ENCODE results near the gene XIRP1. TPM values are rescaled to one million over a fixed set of nuclear protein-coding genes. Genes with fewer than 3 reads are reported as not detected.

The XIRP1 gene
- total and polyA plus RNA-seq, 7 donors = 111 to 2,126 (median 601) TPM

DNA sequence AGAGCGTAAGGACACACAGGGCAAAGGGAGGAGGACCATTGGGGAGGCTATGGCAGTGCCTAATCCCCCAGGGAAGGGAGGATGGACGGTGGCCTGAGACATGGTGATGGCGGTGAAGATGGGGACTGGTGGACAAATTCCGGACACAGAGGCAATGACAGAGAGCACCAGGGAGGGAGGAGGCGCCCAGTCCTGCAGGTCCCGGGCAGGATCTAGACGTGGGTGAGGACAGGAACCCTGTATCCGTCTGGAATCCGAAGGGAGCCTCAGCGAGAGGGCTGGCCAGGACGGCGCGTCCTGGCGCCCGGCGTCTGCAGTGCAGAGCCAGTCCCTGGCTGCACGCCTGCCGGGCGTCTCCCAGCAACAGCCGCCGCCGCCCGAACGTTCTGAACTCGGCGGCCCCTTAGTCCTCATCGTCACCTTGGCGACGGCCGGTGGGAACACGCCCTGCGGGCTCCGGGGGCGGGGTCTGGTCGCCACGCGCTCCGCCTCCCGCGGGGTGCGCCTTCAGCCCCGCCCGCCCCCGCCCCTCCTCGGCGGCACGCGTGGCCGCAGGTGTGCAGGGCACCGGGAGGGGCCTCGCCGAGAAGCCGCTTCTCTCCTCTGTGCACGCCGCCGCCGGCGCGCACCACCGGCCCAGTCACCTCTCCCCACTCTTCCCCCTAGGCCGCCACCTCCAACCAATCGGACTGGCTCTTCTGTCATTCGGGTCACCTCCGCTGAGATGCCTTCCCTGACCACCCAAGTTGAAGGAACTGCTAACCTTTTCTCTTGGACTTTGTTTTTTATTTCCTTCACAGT is 11.6 kb downstream of the XIRP1 start:
- TF ChIP-seq, protein P1, sequence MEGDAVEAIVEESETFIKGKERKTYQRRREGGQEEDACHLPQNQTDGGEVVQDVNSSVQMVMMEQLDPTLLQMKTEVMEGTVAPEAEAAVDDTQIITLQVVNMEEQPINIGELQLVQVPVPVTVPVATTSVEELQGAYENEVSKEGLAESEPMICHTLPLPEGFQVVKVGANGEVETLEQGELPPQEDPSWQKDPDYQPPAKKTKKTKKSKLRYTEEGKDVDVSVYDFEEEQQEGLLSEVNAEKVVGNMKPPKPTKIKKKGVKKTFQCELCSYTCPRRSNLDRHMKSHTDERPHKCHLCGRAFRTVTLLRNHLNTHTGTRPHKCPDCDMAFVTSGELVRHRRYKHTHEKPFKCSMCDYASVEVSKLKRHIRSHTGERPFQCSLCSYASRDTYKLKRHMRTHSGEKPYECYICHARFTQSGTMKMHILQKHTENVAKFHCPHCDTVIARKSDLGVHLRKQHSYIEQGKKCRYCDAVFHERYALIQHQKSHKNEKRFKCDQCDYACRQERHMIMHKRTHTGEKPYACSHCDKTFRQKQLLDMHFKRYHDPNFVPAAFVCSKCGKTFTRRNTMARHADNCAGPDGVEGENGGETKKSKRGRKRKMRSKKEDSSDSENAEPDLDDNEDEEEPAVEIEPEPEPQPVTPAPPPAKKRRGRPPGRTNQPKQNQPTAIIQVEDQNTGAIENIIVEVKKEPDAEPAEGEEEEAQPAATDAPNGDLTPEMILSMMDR (IDR thresholded peaks at IDR 0.05) = peak; percentile 33

DNA sequence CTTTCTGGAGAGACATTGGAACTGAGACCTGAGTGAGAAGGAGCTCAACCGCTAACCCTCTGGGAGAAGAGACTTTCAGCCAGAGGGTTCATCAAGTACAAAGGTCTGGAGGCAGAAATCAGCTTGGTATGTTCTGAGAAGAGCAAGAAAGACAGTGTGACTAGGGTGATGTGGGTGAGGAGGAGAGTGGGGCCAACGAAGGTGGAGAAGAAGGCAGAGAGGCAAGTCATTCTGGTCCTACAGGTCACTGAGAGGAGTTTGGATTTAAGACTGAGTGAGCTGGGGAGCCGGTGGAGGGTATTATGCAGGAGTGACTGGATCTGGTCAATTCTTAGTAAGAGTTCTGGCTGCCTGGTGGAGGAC is 12.2 kb downstream of the XIRP1 start:
- DNase-seq (no peak), ATAC-seq (no peak)
- H3K4me3 ChIP-seq = peak overlapping the region; percentile 54
- 58 to 67% (median 59%) methylated on average over 3 of the region's 3 CpGs for WGBS, 3 donors
- H3K27ac ChIP-seq = peak overlapping the region; percentile 83
- peaks cover 17% of the 10 kb centered on the region for H3K4me1 ChIP-seq
- TF ChIP-seq, protein P1 (IDR thresholded peaks at IDR 0.05) = no peak
- peaks cover 0 to 21% of the 10 kb centered on the region in 2 donors for H3K36me3 ChIP-seq (ENCODE audit: insufficient read depth in 1 of 2, low read depth in 1 of 2)
- intact Hi-C loops (cut with DNase I) = loop anchor here (5.0 kb wide), 1 partner anchor 73 kb away; the partner anchor contains the start of genes GORASP1 (in 2 of the 2) and TTC21A (in 2 of the 2)
- H3K27me3 ChIP-seq (ENCODE audit: insufficient read depth in 3 of 3, low read length in 2 of 3) = no peaks in the 10 kb centered on the region
- no peaks in the 10 kb centered on the region for H3K9me3 ChIP-seq

More for the DNA sequence above, 11.6 kb downstream of the XIRP1 start:
- peak overlapping the region; percentile 83 for H3K27ac ChIP-seq
- peak; percentile 76 to 83 (median 82) for ATAC-seq
- intact Hi-C loops (cut with DNase I) = loop anchor here (5.0 kb wide), 1 partner anchor 73 kb away; the partner anchor contains the start of genes GORASP1 (in 2 of the 2) and TTC21A (in 2 of the 2)
- peaks cover 18% of the 10 kb centered on the region for H3K4me1 ChIP-seq
- WGBS, 3 donors = 2 to 5% (median 4%) methylated on average over 29 to 64 of the region's 64 CpGs
- H3K27me3 ChIP-seq (ENCODE audit: insufficient read depth in 3 of 3, low read length in 2 of 3) = no peaks in the 10 kb centered on the region
- DNase-seq = peak; percentile 95 to 97
- no peaks in the 10 kb centered on the region for H3K9me3 ChIP-seq
- H3K36me3 ChIP-seq (ENCODE audit: insufficient read depth in 1 of 2, low read depth in 1 of 2) = peaks cover 0 to 27% of the 10 kb centered on the region in 2 donors
- H3K4me3 ChIP-seq = peak overlapping the region; percentile 54

DNA sequence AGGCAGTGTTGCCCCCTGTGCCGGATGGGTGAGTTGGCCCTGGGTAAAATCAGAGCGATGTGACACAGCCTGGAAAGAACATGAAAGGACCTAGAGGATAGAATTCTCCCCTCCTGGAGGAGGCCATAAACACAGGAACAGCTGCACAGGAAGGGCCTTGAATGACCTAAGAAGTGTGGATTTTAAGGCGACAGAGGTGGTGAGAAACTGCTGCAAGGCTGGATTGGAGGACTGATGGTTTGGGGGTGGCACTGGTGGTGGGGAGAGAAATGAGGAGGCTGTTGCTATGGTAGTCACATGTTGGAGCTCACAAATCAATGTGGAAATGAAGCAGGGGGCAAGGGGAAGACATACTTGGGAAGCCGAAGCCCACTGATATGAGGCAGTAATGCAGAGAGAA is 13.8 kb downstream of the XIRP1 start:
- peak in 1 of 4 donors; percentile 10 for ATAC-seq
- TF ChIP-seq, protein P1 (IDR thresholded peaks at IDR 0.05) = no peak
- intact Hi-C loops (cut with DNase I) = no loop called here
- WGBS, 3 donors = 32 to 36% (median 35%) methylated on average over 4 of the region's 4 CpGs
- no peak for DNase-seq
- Histone ChIP-seq H3K4me3 (peak overlapping the region; percentile 70), H3K27ac (peak overlapping the region; percentile 85), H3K27me3 (ENCODE audit: insufficient read depth in 3 of 3, low read length in 2 of 3) (no peaks in the 10 kb centered on the region), H3K36me3 (ENCODE audit: insufficient read depth in 1 of 2, low read depth in 1 of 2) (peaks cover 0 to 5% of the 10 kb centered on the region in 2 donors), H3K4me1 (peaks cover 13% of the 10 kb centered on the region), H3K9me3 (no peaks in the 10 kb centered on the region)

DNA sequence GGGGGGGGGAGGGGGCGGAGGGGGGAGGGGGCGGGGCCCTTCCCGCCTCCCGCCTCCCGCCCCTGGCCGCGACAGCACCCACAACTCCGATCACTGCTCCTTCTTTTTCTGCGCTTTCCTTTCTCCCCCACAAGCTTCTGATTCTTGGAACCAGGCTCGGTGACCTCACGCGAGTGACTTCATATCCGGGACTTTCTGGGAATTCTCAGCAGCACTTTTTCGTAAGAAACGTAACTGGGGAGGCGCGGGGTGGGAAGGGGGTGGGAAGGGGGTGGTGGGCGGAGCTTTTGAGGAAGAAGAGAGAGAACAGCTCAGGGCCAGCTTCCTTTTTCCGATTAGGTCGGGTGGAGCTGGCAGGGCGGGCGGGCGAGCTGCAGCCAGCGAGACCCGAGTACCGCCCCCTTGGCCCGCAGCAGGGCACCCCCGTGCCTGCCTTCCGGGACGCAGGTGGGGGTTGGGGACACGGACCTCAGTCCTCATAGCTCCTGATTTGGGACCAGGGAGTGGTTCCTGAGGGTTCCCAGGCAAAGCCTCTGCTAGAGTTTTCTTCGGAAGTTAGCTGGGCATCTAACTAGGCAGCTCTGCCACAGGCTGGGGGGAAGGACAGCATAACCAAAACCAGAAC is 14.6 kb downstream of the XIRP1 start:
- peak overlapping the region; percentile 85 for H3K27ac ChIP-seq
- H3K27me3 ChIP-seq (ENCODE audit: insufficient read depth in 3 of 3, low read length in 2 of 3) = no peaks in the 10 kb centered on the region
- TF ChIP-seq, protein P1 (IDR thresholded peaks at IDR 0.05) = no peak
- DNase-seq (peak; percentile 88 to 89), ATAC-seq (peak; percentile 36 to 60 (median 49))
- 0 to 1% (median 0%) methylated on average over 18 to 32 of the region's 32 CpGs for WGBS, 3 donors
- intact Hi-C loops (cut with DNase I) = no loop called here
- H3K9me3 ChIP-seq = no peaks in the 10 kb centered on the region
- no peaks in the 10 kb centered on the region for H3K36me3 ChIP-seq (ENCODE audit: insufficient read depth in 1 of 2, low read depth in 1 of 2)
- H3K4me3 ChIP-seq = peak overlapping the region; percentile 70
- peaks cover 13% of the 10 kb centered on the region for H3K4me1 ChIP-seq

Measured in psoas muscle (tissue), 8 donors.